DOHH2 (cell line): ENCODE results near the gene SNU13.

Experiments used
- H3F3A ChIP-seq: fragments of 200-600 bp; sonication (generic), shearing (Covaris generic); 2 replicates; pipeline ENCODE4 v1.6.0; 2016; ENCODE audit warnings: antibody characterized with exemption, mild to moderate bottlenecking; ENCODE audit not compliant: control insufficient read depth, insufficient read depth
- H3K27ac ChIP-seq: fragments of 200-600 bp; sonication (generic); 2 replicates; pipeline ENCODE4 v1.5.1; 2014; ENCODE audit warnings: low read depth, mild to moderate bottlenecking, low read length, moderate library complexity
- H3K27me3 ChIP-seq: fragments of 200-600 bp; sonication (generic); 2 replicates; pipeline ENCODE4 v1.6.1; 2014; ENCODE audit warnings: mild to moderate bottlenecking, low read length, mixed read lengths; ENCODE audit not compliant: control insufficient read depth
- H3K36me3 ChIP-seq: fragments of 200-600 bp; sonication (generic); 2 replicates; pipeline ENCODE4 v1.6.1; 2014; ENCODE audit warnings: mild to moderate bottlenecking, low read length, moderate library complexity, mixed read lengths; ENCODE audit not compliant: control insufficient read depth
- H3K4me1 ChIP-seq: fragments of 200-600 bp; sonication (generic); 2 replicates; pipeline ENCODE4 v1.6.1; 2014; ENCODE audit warnings: mild to moderate bottlenecking, low read length, mixed read lengths; ENCODE audit not compliant: control insufficient read depth
- H3K4me2 ChIP-seq: fragments of 200-600 bp; sonication (generic); 2 replicates; pipeline ENCODE4 v1.6.0; 2014; ENCODE audit warnings: mild to moderate bottlenecking, low read length, moderate library complexity
- H3K4me3 ChIP-seq: fragments of 200-600 bp; sonication (generic); 2 replicates; pipeline ENCODE4 v1.5.1; 2014; ENCODE audit warnings: mild to moderate bottlenecking, low read length, mixed read lengths
- H3K79me2 ChIP-seq: fragments of 200-600 bp; sonication (generic); 2 replicates; pipeline ENCODE4 v1.6.1; 2014; ENCODE audit warnings: mild to moderate bottlenecking, low read length, mixed read lengths; ENCODE audit not compliant: control insufficient read depth
- H3K9me2 ChIP-seq: fragments of 200-600 bp; sonication (generic); replicated peaks from 2 replicates; pipeline ENCODE4 v1.6.1; 2014; ENCODE audit warnings: mild to moderate bottlenecking, low read length, mixed read lengths; ENCODE audit not compliant: control insufficient read depth
- H3K9me3 ChIP-seq: fragments of 200-600 bp; sonication (generic); 2 replicates; pipeline ENCODE4 v1.6.1; 2014; ENCODE audit warnings: antibody characterized with exemption, low read length, mixed read lengths; ENCODE audit not compliant: control insufficient read depth, insufficient read depth
- H4K20me1 ChIP-seq: fragments of 200-600 bp; sonication (generic); 2 replicates; pipeline ENCODE4 v1.6.0; 2014; ENCODE audit warnings: low read depth, mild to moderate bottlenecking, antibody characterized with exemption, low read length, moderate library complexity; ENCODE audit not compliant: control insufficient read depth, insufficient read depth
- CTCF ChIP-seq: fragments of 200-600 bp; sonication (generic); IDR thresholded peaks from one replicate; pipeline ENCODE4 v1.5.1; 2014; ENCODE audit warnings: antibody characterized with exemption, mild to moderate bottlenecking, low read depth, low read length; ENCODE audit not compliant: poor library complexity, severe bottlenecking
- EZH2phosphoT487 ChIP-seq: fragments of 200-600 bp; sonication (generic); IDR thresholded peaks from 2 replicates; pipeline ENCODE4 v1.6.1; 2017; ENCODE audit warnings: borderline replicate concordance, mild to moderate bottlenecking, antibody characterized with exemption, low read length, moderate library complexity, mixed read lengths

SNU13 gene

GRCh38 chr22:41725510-41726110 is 36.9 kb upstream of the SNU13 start:
- Histone ChIP-seq H3K9me3 (no peaks in the 10 kb centered on the region), H3K36me3 (no peaks in the 10 kb centered on the region), H4K20me1 (no peaks in the 10 kb centered on the region), H3K79me2 (no peaks in the 10 kb centered on the region), H3K4me1 (no peaks in the 10 kb centered on the region), H3K27me3 (peaks cover 7% of the 10 kb centered on the region), H3K27ac (no peak overlapping the region), H3F3A (no peaks in the 10 kb centered on the region), H3K4me3 (no peak overlapping the region), H3K9me2 (no peaks in the 10 kb centered on the region), H3K4me2 (no peak overlapping the region)
- TF ChIP-seq EZH2phosphoT487 (no peak), CTCF (no peak)

GRCh38 chr22:41722496-41722895 is 33.8 kb upstream of the SNU13 start:
- Histone ChIP-seq H3K79me2 (no peaks in the 10 kb centered on the region), H4K20me1 (no peaks in the 10 kb centered on the region)

GRCh38 chr22:41713004-41713403 is 24.3 kb upstream of the SNU13 start:
- TF ChIP-seq EZH2phosphoT487 (no peak), CTCF (no peak)
- Histone ChIP-seq H3K9me3 (no peaks in the 10 kb centered on the region), H3K9me2 (no peaks in the 10 kb centered on the region), H3K27ac (no peak overlapping the region), H3K36me3 (no peaks in the 10 kb centered on the region), H3K4me2 (no peak overlapping the region), H3K4me3 (no peak overlapping the region), H4K20me1 (no peaks in the 10 kb centered on the region), H3K79me2 (no peaks in the 10 kb centered on the region), H3F3A (no peaks in the 10 kb centered on the region), H3K4me1 (peaks cover 4% of the 10 kb centered on the region; the same call in 1 of the 2 replicates), H3K27me3 (peaks cover 4% of the 10 kb centered on the region; the same call in 1 of the 2 replicates)

More at GRCh38 chr22:41722496-41722895, 33.8 kb upstream of the SNU13 start:
- H3F3A ChIP-seq: no peaks in the 10 kb centered on the region
- H3K27ac ChIP-seq: no peak overlapping the region
- H3K27me3 ChIP-seq: peaks cover 13% of the 10 kb centered on the region
- H3K9me2 ChIP-seq: no peaks in the 10 kb centered on the region
- TF ChIP-seq EZH2phosphoT487: no peak
- no peak for TF ChIP-seq CTCF
- H3K4me2 ChIP-seq: no peak overlapping the region
- H3K9me3 ChIP-seq: no peaks in the 10 kb centered on the region
- H3K4me1 ChIP-seq: no peaks in the 10 kb centered on the region
- no peaks in the 10 kb centered on the region for H3K36me3 ChIP-seq
- no peak overlapping the region for H3K4me3 ChIP-seq
